Stimulated activated CD4-positive, alpha-beta T cell treated with anti-CD3 and anti-CD28 coated beads, Interleukin-1b, Interleukin-23, amount 100 ng/mL, for 4 hours (primary cell): ENCODE results near the gene SELENOK.

Experiments
- DNase-seq, 2 donors: peaks; one replicate each; pipeline ENCODE4 v3.0.0-alpha.2; 2020; ENCODE audit warnings: low read depth in 2 of 2

The SELENOK gene

GRCh38 chr3:53842436-53843194 is 49.0 kb downstream of the SELENOK start:
- DNase-seq, result no peak

DNA sequence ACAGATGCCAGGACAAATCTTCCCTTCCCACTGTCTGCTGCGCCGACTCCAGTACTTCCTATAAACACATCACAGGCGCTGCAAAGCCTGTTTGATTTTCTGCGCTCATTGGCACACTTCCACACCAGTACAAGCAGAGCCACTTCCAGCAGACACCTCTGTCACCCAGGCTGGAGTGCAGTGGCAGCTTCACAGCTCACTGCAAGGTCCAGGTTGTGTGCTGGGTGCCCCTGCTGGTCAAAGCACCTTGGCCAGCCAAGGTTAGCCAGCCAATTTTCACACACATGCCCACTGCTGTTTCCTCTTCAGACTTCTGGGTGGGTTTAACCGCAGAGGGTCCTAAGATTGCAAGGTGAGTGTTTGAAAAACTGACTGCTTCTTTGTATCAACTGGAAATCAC is 50.4 kb downstream of the SELENOK start:
- no peak for DNase-seq

DNA sequence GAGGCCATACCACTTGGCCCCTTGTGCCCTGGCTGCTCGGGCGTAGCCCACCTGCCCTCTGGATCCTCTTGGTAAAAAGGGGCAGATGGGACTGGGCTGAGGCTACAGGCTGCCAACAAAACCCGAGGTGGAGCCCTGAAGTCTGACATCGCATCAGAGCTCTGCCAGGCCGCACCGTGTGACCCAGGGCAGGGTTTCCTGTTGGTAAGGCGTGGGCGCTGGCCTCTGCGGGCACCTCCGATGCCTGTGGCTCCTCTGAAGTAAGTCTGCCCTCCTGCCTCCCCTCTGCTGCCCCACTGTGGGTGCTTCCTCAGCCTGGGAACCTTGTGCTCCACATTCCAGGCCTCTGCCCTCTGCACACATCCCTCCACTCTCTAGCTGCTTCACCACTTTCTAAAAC is 54.3 kb downstream of the SELENOK start:
- no peak for DNase-seq

GRCh38 chr3:53836084-53836872 is 55.4 kb downstream of the SELENOK start:
- no peak for DNase-seq

GRCh38 chr3:53835257-53835656 is 56.4 kb downstream of the SELENOK start:
- DNase-seq, result no peak

DNA sequence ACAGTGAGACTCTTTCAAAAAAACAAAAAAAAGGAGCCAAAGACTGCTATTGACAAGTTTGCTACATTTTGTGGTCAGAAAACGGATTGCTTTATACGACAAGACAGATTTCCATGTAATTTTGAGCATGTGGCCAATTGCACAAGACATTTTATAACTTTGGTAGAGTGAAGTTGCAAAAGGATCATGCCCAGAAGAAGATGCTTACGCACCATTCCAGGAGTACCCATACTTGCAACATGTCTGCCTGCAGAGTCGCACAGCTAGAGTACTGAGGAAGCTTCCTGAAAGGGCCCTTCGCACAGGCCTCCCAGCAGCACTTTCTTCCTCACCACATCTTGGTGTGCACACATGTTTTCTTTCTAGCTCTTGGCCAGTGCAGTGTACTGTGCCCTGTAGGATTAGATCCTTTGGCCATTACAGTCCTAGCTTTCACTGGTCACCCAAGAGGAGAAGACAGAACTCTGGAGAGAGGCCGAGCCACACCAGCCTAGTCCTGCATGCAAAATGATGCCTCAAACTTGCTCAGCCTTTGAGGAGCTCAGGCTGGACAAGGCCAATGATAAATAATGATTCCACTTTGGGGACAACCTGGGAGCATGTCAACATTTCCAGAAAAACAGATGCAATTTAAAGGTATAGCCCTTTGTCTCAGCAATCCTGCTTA is 57.1 kb downstream of the SELENOK start:
- no peak for DNase-seq
